ENCODE results near the gene PTPRE. TPM values are rescaled to one million over a fixed set of nuclear protein-coding genes. Genes with fewer than 3 reads are reported as not detected.

Gene PTPRE
- total RNA-seq, 4 donors from 2014 or later = 9.8 to 24.9 (median 22.7) TPM

DNA sequence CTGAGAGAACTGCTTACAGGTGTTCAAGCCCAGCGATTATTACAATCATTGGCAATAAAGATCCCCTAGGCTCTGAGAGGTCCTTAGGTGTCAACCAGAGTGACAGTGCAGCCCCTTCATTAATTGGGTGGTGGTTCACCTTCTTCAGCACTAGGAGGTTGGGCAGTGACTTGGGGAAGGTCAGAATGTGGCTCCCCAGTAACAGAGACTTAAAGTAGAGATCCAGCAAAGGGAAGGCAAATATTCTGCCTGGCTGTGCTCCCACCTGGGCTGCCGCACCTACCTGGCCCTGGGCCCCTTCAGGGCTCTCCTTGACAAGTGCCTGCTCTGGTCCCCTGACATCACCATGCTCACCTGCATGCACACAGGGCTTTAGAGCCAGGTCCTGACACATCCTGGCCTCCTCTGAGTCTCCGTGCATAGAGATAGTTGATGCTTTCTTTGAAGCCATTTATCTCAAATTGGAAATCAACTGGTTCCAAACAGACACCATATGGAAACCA, 16.0 kb upstream of the PTPRE start:
- peaks cover 0 to 19% (median 0%) of the 10 kb centered on the region in 3 donors for H3K4me1 ChIP-seq
- no peaks in the 10 kb centered on the region for H3K9me3 ChIP-seq
- TF ChIP-seq POLR2A (IDR thresholded peaks at IDR 0.05) = no peak
- TF ChIP-seq, protein P1, sequence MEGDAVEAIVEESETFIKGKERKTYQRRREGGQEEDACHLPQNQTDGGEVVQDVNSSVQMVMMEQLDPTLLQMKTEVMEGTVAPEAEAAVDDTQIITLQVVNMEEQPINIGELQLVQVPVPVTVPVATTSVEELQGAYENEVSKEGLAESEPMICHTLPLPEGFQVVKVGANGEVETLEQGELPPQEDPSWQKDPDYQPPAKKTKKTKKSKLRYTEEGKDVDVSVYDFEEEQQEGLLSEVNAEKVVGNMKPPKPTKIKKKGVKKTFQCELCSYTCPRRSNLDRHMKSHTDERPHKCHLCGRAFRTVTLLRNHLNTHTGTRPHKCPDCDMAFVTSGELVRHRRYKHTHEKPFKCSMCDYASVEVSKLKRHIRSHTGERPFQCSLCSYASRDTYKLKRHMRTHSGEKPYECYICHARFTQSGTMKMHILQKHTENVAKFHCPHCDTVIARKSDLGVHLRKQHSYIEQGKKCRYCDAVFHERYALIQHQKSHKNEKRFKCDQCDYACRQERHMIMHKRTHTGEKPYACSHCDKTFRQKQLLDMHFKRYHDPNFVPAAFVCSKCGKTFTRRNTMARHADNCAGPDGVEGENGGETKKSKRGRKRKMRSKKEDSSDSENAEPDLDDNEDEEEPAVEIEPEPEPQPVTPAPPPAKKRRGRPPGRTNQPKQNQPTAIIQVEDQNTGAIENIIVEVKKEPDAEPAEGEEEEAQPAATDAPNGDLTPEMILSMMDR (IDR thresholded peaks at IDR 0.05) = no peak
- WGBS, 2 donors = 61 to 64% methylated on average over 2 to 3 of the region's 3 CpGs
- no peak overlapping the region for H3K4me3 ChIP-seq
- intact Hi-C loops (cut with DNase I) = no loop called here
- no peak overlapping the region for H3K27ac ChIP-seq
- H3K27me3 ChIP-seq = peaks cover 0 to 18% (median 0%) of the 10 kb centered on the region in 4 donors
- DNase-seq = no peak
- no peaks in the 10 kb centered on the region for H3K36me3 ChIP-seq

DNA sequence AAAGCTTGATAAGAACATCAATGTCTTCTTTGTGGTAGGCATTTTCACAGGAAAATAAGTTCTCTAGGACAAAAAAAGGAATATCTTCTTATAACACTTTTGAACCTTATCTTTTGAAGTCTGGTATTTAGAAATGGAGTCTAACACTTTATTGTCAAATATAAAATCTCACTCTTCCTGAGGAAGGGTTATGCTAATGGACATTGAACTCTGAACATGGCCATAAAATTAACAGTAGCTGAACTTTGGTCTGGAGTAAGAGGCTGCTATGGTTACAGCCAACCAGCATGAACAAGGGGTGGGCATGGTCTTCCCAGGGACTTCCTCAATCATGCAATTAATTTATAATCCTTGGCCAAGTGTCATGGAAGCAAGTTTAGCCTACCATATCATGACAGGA, 14.2 kb upstream of the PTPRE start, which contains the start of gene CLRN3:
CLRN3 (minus strand) TSS at position 199 of the 400 bp plus-strand sequence; CDS start at position 42, 157 bp downstream.
- peaks cover 0 to 18% (median 0%) of the 10 kb centered on the region in 4 donors for H3K27me3 ChIP-seq
- no peaks in the 10 kb centered on the region for H3K36me3 ChIP-seq
- no peak within 1 kb of the TSS for H3K4me3 ChIP-seq
- DNase-seq = no peak
- no peak within 1 kb of the TSS for H3K27ac ChIP-seq
- intact Hi-C loops (cut with DNase I) = no loop called here
- peaks cover 0 to 6% (median 0%) of the 10 kb centered on the region in 3 donors for H3K4me1 ChIP-seq
- TF ChIP-seq, protein P1 (IDR thresholded peaks at IDR 0.05) = no peak
- no peaks in the 10 kb centered on the region for H3K9me3 ChIP-seq

DNA sequence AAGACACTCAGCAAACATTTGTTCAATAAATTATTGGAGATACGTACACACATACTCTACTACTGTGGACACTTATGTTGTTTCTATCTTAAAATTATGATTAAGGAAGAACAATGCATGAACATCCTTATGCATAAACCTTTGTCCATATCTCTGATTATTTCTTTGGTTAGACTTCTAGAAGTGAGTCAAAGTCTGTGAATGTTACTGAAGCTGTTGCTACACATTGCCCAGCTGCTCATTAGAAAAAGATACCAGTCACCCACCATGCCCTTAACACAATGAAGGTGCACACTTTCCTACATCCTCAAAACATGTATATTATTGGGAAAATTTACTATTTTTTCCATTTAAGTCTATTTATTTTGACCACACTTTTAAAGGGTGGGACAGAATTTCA, 12.8 kb upstream of the PTPRE start:
- no peak overlapping the region for H3K4me3 ChIP-seq
- 78 to 79% methylated on average over 1 of the region's 1 CpG for WGBS, 2 donors
- H3K27me3 ChIP-seq = peaks cover 0 to 5% (median 0%) of the 10 kb centered on the region in 4 donors
- intact Hi-C loops (cut with DNase I) = no loop called here
- no peak for DNase-seq
- no peaks in the 10 kb centered on the region for H3K9me3 ChIP-seq
- TF ChIP-seq, protein P1 (IDR thresholded peaks at IDR 0.05) = no peak
- TF ChIP-seq POLR2A (IDR thresholded peaks at IDR 0.05) = no peak
- H3K27ac ChIP-seq = no peak overlapping the region
- no peaks in the 10 kb centered on the region for H3K36me3 ChIP-seq
- H3K4me1 ChIP-seq = no peaks in the 10 kb centered on the region

DNA sequence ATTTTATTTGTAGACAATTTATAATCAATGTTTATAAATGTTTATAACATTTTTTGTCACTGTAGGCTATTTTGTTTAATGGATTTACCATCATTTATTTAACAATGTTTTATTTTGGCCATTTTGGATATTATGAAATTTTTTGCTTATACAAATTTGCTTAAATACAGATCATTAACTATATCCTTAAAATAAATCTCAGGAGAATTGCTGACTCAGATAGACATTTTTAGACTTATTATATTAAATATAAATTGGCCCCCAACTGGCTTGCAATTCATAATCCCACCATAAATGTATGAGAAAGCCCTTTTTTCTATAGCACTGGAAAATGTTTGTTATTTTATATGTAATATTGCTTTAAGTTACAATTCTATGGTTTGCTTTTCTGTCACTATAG, 10.3 kb upstream of the PTPRE start:
- Histone ChIP-seq H3K4me1 (no peaks in the 10 kb centered on the region), H3K4me3 (no peak overlapping the region), H3K9me3 (no peaks in the 10 kb centered on the region), H3K36me3 (no peaks in the 10 kb centered on the region), H3K27me3 (peaks cover 0 to 6% (median 0%) of the 10 kb centered on the region in 4 donors), H3K27ac (no peak overlapping the region)
- intact Hi-C loops (cut with DNase I) = no loop called here
- no peak for DNase-seq
- TF ChIP-seq, protein P1 (IDR thresholded peaks at IDR 0.05) = no peak
- TF ChIP-seq POLR2A (IDR thresholded peaks at IDR 0.05) = no peak

DNA sequence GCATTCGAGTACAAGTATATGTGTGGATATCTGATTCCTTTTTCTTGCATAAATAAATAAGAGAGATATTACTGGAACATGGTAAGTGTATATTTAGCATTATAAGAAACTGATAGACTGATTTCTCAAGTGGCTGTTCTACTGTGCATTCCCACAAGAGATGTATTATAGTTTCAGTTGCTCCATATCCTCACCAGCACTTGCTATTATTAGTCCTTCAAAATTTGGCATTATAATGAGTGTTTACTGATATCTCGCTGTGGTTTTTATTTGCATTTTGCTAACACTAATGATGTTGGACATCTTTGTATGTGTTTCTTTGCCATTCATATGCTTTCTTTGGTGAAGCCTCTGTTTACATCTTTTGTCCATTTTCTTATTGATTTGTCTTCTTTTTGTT, 9.7 kb upstream of the PTPRE start:
- no peak for TF ChIP-seq POLR2A (IDR thresholded peaks at IDR 0.05)
- TF ChIP-seq, protein P1 (IDR thresholded peaks at IDR 0.05) = no peak
- no peak overlapping the region for H3K27ac ChIP-seq
- no peak for DNase-seq
- no peaks in the 10 kb centered on the region for H3K36me3 ChIP-seq
- H3K4me1 ChIP-seq = no peaks in the 10 kb centered on the region
- H3K9me3 ChIP-seq = no peaks in the 10 kb centered on the region
- H3K4me3 ChIP-seq = no peak overlapping the region
- intact Hi-C loops (cut with DNase I) = no loop called here
- peaks cover 0 to 6% (median 0%) of the 10 kb centered on the region in 4 donors for H3K27me3 ChIP-seq
- WGBS, 2 donors = 71 to 76% methylated on average over 2 of the region's 2 CpGs
